Thyroid gland (tissue), 4 donors: Measurements from ENCODE around the gene ZBED2. TPM values are rescaled to one million over a fixed set of nuclear protein-coding genes. Genes with fewer than 3 reads are reported as not detected.

Experiments used
- DNase-seq, 2 donors: peaks; one replicate each; pipeline ENCODE4 v3.0.0-alpha.2; 2019
- H3K27ac ChIP-seq, 3 donors: fragments of 200-600 bp; sonication (generic); 1 replicate in 2 of 3; 2 replicates in 1 of 3; pipeline ENCODE4 v1.5.1; 2016 to 2019; ENCODE audit warnings: mild to moderate bottlenecking in 1 of 3, moderate library complexity in 1 of 3
- H3K27me3 ChIP-seq: fragments of 200-600 bp; sonication (generic); one replicate; pipeline ENCODE4 v1.5.1; 2019
- H3K36me3 ChIP-seq, 2 donors: fragments of 200-600 bp; sonication (generic); one replicate each; pipeline ENCODE4 v1.5.1; 2016 to 2019
- H3K4me1 ChIP-seq, 2 donors: fragments of 200-600 bp; sonication (generic); one replicate each; pipeline ENCODE4 v1.5.1; 2017 to 2019
- H3K4me3 ChIP-seq, 3 donors: fragments of 200-600 bp; sonication (generic); replicated peaks in 1 of 3; 1 replicate in 2 of 3; 2 replicates in 1 of 3; pipeline ENCODE4 v1.5.1; 2016; ENCODE audit warnings: mild to moderate bottlenecking in 1 of 3
- H3K9me3 ChIP-seq: fragments of 200-600 bp; sonication (generic); one replicate; pipeline ENCODE4 v1.5.1; 2017
- CTCF ChIP-seq, 6 experiments: fragments of 200-600 bp in 3 of 6; fragments of 450-650 bp in 3 of 6; sonication (generic) in 3 of 6; IDR thresholded peaks; one replicate each; pipeline ENCODE4 v1.5.1; 2016 to 2019; ENCODE audit warnings: antibody characterized with exemption in 6 of 6, mild to moderate bottlenecking in 2 of 6, inconsistent platforms in 1 of 6, moderate library complexity in 1 of 6
- POLR2A ChIP-seq, 2 donors: fragments of 450-650 bp; IDR thresholded peaks; one replicate each; pipeline ENCODE4 v1.6.1; 2017; ENCODE audit warnings: antibody characterized with exemption in 2 of 2, mild to moderate bottlenecking in 2 of 2, moderate library complexity in 1 of 2
- WGBS, 2 donors: methylation state at CpG; one replicate each; pipeline ENCODE4 v1.1.5; 2017; 5-methylcytosine and 5-hydroxymethylcytosine counted together
- intact Hi-C: fragments of 100-400 bp; cut with DNase I; formaldehyde crosslinking; loops from one replicate; pipeline ENCODE4 v1.15.1; 2023
- total RNA-seq, 4 donors: library from RNA; depleted of rRNA; stranded (reverse); fragments of >200 nt; gene quantifications; one replicate each; pipeline ENCODE4 v1.2.3, GENCODE V29; 2016

The ZBED2 gene
- total RNA-seq, 4 donors from 2014 or later, result 31.1 to 163 (median 88.9) TPM

- H3K27ac ChIP-seq, result no peak overlapping the region
- TF ChIP-seq POLR2A (IDR thresholded peaks at IDR 0.05) (no peak), CTCF (IDR thresholded peaks at IDR 0.05) (no peak)
- H3K4me1 ChIP-seq, result no peaks in the 10 kb centered on the region
- no peaks in the 10 kb centered on the region for H3K27me3 ChIP-seq
- H3K36me3 ChIP-seq, result no peaks in the 10 kb centered on the region
- intact Hi-C loops, result no loop called here
- 84 to 94% methylated on average over 2 of the region's 2 CpGs for WGBS, 2 donors
- no peak overlapping the region for H3K4me3 ChIP-seq
- no peak for DNase-seq
- H3K9me3 ChIP-seq, result no peaks in the 10 kb centered on the region
Measured at GRCh38 chr3:111627092-111627491, 31.9 kb upstream of the ZBED2 start.

- WGBS, 2 donors, result 55 to 68% methylated on average over 5 of the region's 5 CpGs
- Histone ChIP-seq H3K27me3 (no peaks in the 10 kb centered on the region), H3K9me3 (no peaks in the 10 kb centered on the region), H3K4me1 (peaks cover 3 to 16% of the 10 kb centered on the region in 2 donors), H3K4me3 (no peak overlapping the region), H3K27ac (no peak overlapping the region), H3K36me3 (no peaks in the 10 kb centered on the region)
- peak in 1 of 2 donors; percentile 6 for DNase-seq
- TF ChIP-seq CTCF (IDR thresholded peaks at IDR 0.05) (peak in 3 of 6 experiments; percentile 9 to 15 (median 11)), POLR2A (IDR thresholded peaks at IDR 0.05) (no peak)
- intact Hi-C loops, result no loop called here
Measured at GRCh38 chr3:111621535-111621934, 26.4 kb upstream of the ZBED2 start.

GRCh38 chr3:111619833-111620232 is 24.7 kb upstream of the ZBED2 start:
- peak; percentile 57 for DNase-seq
- WGBS, 2 donors, result 57 to 65% methylated on average over 3 of the region's 3 CpGs
- H3K4me3 ChIP-seq, result no peak overlapping the region
- H3K27ac ChIP-seq, result no peak overlapping the region
- intact Hi-C loops, result no loop called here
- H3K9me3 ChIP-seq, result no peaks in the 10 kb centered on the region
- no peaks in the 10 kb centered on the region for H3K36me3 ChIP-seq
- peaks cover 3 to 16% of the 10 kb centered on the region in 2 donors for H3K4me1 ChIP-seq
- H3K27me3 ChIP-seq, result no peaks in the 10 kb centered on the region
- TF ChIP-seq CTCF (IDR thresholded peaks at IDR 0.05), result no peak
- TF ChIP-seq POLR2A (IDR thresholded peaks at IDR 0.05), result no peak

- H3K4me1 ChIP-seq, result peaks cover 3 to 16% of the 10 kb centered on the region in 2 donors
- intact Hi-C loops, result no loop called here
- no peak for TF ChIP-seq POLR2A (IDR thresholded peaks at IDR 0.05)
- no peak for TF ChIP-seq CTCF (IDR thresholded peaks at IDR 0.05)
Measured at GRCh38 chr3:111618945-111619344, 23.8 kb upstream of the ZBED2 start.

GRCh38 chr3:111617912-111618601 is 22.9 kb upstream of the ZBED2 start:
- TF ChIP-seq POLR2A (IDR thresholded peaks at IDR 0.05), result no peak
- TF ChIP-seq CTCF (IDR thresholded peaks at IDR 0.05), result no peak
- intact Hi-C loops, result no loop called here
- no peaks in the 10 kb centered on the region for H3K9me3 ChIP-seq
- no peaks in the 10 kb centered on the region for H3K36me3 ChIP-seq
- H3K27ac ChIP-seq, result no peak overlapping the region
- no peak for DNase-seq
- H3K4me1 ChIP-seq, result peaks cover 3 to 16% of the 10 kb centered on the region in 2 donors
- WGBS, 2 donors, result 97% methylated on average over 5 of the region's 5 CpGs
- H3K27me3 ChIP-seq, result no peaks in the 10 kb centered on the region
- no peak overlapping the region for H3K4me3 ChIP-seq

More at GRCh38 chr3:111618945-111619344, 23.8 kb upstream of the ZBED2 start:
- no peaks in the 10 kb centered on the region for H3K36me3 ChIP-seq
- H3K27me3 ChIP-seq, result no peaks in the 10 kb centered on the region
- no peak for DNase-seq
- H3K27ac ChIP-seq, result no peak overlapping the region
- no peak overlapping the region for H3K4me3 ChIP-seq
- H3K9me3 ChIP-seq, result no peaks in the 10 kb centered on the region
